WI38 (cell line): ENCODE results near the gene RHBDF1.

Experiments
- H3K4me3 ChIP-seq: 2 replicates; pipeline ENCODE4 v1.5.1; 2011; ENCODE audit warnings: low read depth, mild to moderate bottlenecking, control low read depth, low read length
- TF ChIP-seq, protein P1 (sequence below): IDR thresholded peaks from 2 replicates; pipeline ENCODE4 v1.5.1; 2012; ENCODE audit warnings: low read depth, mild to moderate bottlenecking, control low read depth, low read length

RHBDF1 gene

DNA sequence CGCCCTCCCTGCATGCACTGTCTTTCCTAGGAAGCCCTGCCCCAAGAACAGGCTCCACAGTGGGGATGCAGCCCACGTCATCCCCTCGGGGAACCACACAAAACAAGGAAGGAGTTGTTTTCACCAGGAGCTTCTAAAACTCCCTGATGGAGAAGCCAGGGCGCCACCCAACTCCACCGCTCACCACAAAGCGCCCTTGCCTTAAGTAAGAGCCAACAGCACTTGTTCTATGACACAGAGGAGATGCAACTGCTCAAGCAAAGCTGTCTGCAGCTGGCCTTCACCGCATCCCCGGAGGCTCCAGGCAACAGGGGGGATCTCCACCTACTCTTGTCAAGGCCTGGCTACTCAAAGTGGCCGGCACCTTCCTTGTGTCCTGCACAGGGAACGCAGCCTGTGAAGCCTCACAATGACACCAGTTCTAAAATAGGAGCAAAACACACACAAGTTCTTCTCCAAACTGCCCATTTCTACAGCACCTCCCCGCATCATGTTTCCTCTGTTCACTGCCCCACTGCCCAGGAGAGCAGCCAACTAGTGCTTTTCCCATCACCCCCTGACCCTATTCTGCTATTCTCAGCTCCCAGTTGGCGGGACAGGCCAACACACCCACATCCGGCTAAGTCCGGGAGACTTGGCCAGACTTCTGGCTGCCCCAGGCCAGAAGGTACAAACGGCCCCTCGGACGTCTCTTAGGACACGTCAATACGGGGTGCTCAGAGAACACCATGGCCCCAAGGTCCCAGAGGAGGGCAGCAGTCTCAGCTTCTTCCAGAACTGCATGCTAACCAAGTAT, 29.8 kb upstream of the RHBDF1 start:
- TF ChIP-seq, protein P1, sequence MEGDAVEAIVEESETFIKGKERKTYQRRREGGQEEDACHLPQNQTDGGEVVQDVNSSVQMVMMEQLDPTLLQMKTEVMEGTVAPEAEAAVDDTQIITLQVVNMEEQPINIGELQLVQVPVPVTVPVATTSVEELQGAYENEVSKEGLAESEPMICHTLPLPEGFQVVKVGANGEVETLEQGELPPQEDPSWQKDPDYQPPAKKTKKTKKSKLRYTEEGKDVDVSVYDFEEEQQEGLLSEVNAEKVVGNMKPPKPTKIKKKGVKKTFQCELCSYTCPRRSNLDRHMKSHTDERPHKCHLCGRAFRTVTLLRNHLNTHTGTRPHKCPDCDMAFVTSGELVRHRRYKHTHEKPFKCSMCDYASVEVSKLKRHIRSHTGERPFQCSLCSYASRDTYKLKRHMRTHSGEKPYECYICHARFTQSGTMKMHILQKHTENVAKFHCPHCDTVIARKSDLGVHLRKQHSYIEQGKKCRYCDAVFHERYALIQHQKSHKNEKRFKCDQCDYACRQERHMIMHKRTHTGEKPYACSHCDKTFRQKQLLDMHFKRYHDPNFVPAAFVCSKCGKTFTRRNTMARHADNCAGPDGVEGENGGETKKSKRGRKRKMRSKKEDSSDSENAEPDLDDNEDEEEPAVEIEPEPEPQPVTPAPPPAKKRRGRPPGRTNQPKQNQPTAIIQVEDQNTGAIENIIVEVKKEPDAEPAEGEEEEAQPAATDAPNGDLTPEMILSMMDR = no peak
- no peak overlapping the region for H3K4me3 ChIP-seq

DNA sequence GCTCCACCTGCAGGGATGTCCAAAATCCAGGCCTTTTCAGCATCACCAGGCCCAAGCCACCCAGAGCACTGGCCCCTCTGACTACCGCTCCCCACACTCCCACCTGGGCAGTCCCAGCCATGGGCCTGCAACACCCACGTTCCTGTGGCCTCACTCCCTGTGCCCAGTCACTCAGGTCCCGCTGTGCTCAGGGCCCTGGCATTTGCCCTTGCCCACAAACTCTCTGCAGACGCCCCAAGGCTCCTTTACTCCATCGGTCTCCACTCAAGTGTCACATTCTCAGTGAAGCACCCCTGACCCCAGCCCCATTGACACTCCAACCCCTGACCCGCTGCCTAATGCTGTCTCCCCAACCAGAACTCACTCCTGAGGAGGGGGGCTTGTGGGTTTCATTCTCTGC, 29.2 kb upstream of the RHBDF1 start:
- TF ChIP-seq, protein P1 = no peak

DNA sequence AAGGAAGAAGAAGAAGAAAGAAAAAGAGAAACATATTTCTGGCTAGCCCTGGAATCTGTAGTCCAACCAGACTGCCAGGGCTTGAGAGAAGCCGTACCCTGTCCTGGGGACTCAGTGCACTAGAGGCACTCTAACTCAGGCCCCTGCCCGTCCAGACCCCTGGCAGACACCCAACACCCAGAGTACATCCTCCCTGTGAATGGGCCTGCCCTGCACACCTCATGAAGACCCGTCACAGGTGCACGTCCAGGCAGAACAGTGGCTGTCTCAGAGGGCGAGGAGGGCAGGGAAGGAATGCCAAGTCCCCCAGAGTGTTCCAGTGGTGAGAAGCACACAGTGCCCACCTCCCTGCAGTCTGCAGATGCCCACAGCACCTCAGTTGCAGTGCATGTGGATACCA, 28.6 kb upstream of the RHBDF1 start:
- TF ChIP-seq, protein P1 = no peak
- H3K4me3 ChIP-seq = no peak overlapping the region

More for the DNA sequence above, 29.2 kb upstream of the RHBDF1 start:
- no peak overlapping the region for H3K4me3 ChIP-seq

DNA sequence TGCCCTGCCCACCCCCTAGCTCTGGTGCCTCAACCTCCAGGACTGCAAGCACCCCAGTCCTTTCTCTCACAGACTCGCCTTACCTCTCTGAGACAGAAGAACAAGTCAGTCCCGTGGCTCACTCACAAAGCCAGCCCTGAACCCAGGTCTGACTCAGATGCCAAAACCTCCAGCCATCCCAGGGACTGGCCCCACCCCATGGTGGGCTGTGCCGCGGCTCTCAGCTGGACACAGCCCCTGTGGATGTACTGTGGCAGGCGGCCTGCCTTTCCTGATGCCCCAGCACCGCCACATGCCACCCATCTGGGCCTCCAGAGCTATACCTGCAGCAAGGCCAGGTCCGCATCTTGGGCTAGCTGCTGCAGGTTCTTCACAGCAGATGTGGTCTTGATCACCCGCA, 25.4 kb upstream of the RHBDF1 start:
- no peak overlapping the region for H3K4me3 ChIP-seq
- TF ChIP-seq, protein P1 = no peak

DNA sequence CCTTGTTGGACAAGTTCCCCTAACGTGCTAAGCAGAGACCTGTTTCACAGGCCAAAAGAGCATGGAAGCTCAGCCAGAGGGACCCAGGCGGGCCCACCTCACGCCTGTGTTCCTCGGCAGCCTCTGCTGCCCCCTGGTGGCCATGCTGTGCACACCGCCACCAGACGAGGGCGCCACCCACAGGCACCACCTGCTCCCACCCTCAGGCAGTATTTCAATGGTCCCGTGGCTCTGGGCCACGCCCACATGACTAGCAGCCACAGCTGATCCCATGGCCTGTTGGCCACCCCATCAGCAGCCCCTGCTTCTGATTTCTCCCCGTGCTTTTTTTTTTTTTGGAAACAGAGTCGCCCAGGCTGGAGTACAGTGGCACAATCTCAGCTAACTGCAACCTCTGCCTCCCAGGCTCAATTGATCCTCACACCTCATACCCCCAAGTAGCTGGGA, 24.5 kb upstream of the RHBDF1 start:
- TF ChIP-seq, protein P1 = peak; percentile 98

DNA sequence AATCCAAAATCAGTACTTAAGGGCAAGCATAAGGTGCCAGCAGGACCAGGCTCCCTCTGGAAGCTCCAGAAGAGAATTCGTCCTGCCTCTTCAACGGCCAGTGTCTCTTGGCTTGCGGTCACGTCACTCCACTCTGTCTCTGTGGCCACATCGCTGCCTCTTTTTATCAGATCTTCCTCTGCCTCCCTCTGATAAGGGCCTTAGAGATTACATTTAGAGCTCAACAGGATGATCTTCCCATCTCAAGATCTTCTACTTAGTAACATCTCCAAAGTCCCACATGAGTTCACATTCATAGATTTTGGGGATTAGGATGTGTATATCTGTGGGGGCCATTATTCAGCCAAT, 22.5 kb upstream of the RHBDF1 start:
- TF ChIP-seq, protein P1 = no peak
- H3K4me3 ChIP-seq = no peak overlapping the region

More for the DNA sequence above, 24.5 kb upstream of the RHBDF1 start:
- no peak overlapping the region for H3K4me3 ChIP-seq
